ENCODE measurements around the gene GUCY2D.
"Not testable (repeated sequence)": the region's sequence is repeated elsewhere in the genome, so short reads cannot be mapped to it uniquely, and the experiment has no call there.

GUCY2D gene

GRCh38 chr17:8046929-8047768 lies 44.7 kb downstream of the GUCY2D start:
- DNase-seq: no peak

- no peak for DNase-seq
These were observed 45.3 kb downstream of the GUCY2D start for GRCh38 chr17:8047769-8048110.

GRCh38 chr17:8048236-8048635 lies 45.8 kb downstream of the GUCY2D start:
- no peak for DNase-seq

- no peak for DNase-seq
These were observed 46.3 kb downstream of the GUCY2D start for GRCh38 chr17:8048736-8049135.

GRCh38 chr17:8051831-8052230 lies 49.4 kb downstream of the GUCY2D start:
- DNase-seq: no peak

GRCh38 chr17:8052256-8053252 lies 50.1 kb downstream of the GUCY2D start:
- DNase-seq: no peak

GRCh38 chr17:8053600-8053999 lies 51.2 kb downstream of the GUCY2D start:
- no peak for DNase-seq

GRCh38 chr17:8055851-8056231 lies 53.4 kb downstream of the GUCY2D start:
- DNase-seq: no peak

- no peak for DNase-seq
These were observed 54.0 kb downstream of the GUCY2D start for GRCh38 chr17:8056232-8056975.

GRCh38 chr17:8056976-8057625 lies 54.7 kb downstream of the GUCY2D start:
- DNase-seq: no peak

GRCh38 chr17:8057691-8058114 lies 55.3 kb downstream of the GUCY2D start:
- DNase-seq: peak; percentile 25

- DNase-seq: no peak
These were observed 56.7 kb downstream of the GUCY2D start for GRCh38 chr17:8059131-8059530.

- peak; percentile 16 for DNase-seq
These were observed 57.9 kb downstream of the GUCY2D start for GRCh38 chr17:8060274-8060673.

GRCh38 chr17:8061851-8062250 lies 59.4 kb downstream of the GUCY2D start:
- not testable (repeated sequence) for DNase-seq

GRCh38 chr17:8062435-8062806 lies 60.0 kb downstream of the GUCY2D start:
- no peak for DNase-seq

GRCh38 chr17:8062807-8063483 lies 60.5 kb downstream of the GUCY2D start:
- DNase-seq: no peak

- no peak for DNase-seq
These were observed 61.5 kb downstream of the GUCY2D start for GRCh38 chr17:8063761-8064534.

- no peak for DNase-seq
These were observed 62.2 kb downstream of the GUCY2D start for GRCh38 chr17:8064561-8065019.

GRCh38 chr17:8066841-8067775 lies 64.7 kb downstream of the GUCY2D start:
- no peak for DNase-seq

GRCh38 chr17:8067806-8068205 lies 65.4 kb downstream of the GUCY2D start:
- no peak for DNase-seq

Measured in stimulated activated CD4-positive, alpha-beta T cell treated with anti-CD3 and anti-CD28 coated beads, Interleukin-4, amount 100 ng/mL, for 1 hour (primary cell).